ENCODE results near the gene C14orf119.

C14orf119 gene

GRCh38 chr14:23095196-23096108 is at the start of gene C14orf119:
C14orf119 (plus strand) TSS chr14:23095505; CDS start chr14:23097659, 2,154 bp downstream.
- DNase-seq: peak; percentile 94

GRCh38 chr14:23047034-23047634 is 48.2 kb upstream of the C14orf119 start:
- no peak for DNase-seq

- DNase-seq: no peak
Measured at GRCh38 chr14:23047751-23048693, 47.3 kb upstream of the C14orf119 start.

- no peak for DNase-seq
Measured at GRCh38 chr14:23049011-23049410, 46.3 kb upstream of the C14orf119 start.

GRCh38 chr14:23051141-23052057 is 43.9 kb upstream of the C14orf119 start:
- no peak for DNase-seq

GRCh38 chr14:23052182-23052623 is 43.1 kb upstream of the C14orf119 start:
- DNase-seq: no peak

- DNase-seq: no peak
Measured at GRCh38 chr14:23052671-23053070, 42.6 kb upstream of the C14orf119 start.

GRCh38 chr14:23053426-23053825 is 41.9 kb upstream of the C14orf119 start:
- no peak for DNase-seq

GRCh38 chr14:23054000-23054811 is 41.1 kb upstream of the C14orf119 start:
- no peak for DNase-seq

GRCh38 chr14:23055147-23055550 is 40.2 kb upstream of the C14orf119 start:
- no peak for DNase-seq

- no peak for DNase-seq
Measured at GRCh38 chr14:23055621-23056144, 39.6 kb upstream of the C14orf119 start.

- peak; percentile 84 for DNase-seq
Measured at GRCh38 chr14:23056145-23056955, 39.0 kb upstream of the C14orf119 start.

GRCh38 chr14:23056956-23057756 is 38.1 kb upstream of the C14orf119 start, which contains the start of gene CDH24:
CDH24 (minus strand) TSS chr14:23057520; CDS start chr14:23055733, 1,787 bp downstream.
- peak; percentile 83 for DNase-seq

GRCh38 chr14:23057757-23058653 is 37.3 kb upstream of the C14orf119 start:
- DNase-seq: peak; percentile 96

- DNase-seq: no peak
Measured at GRCh38 chr14:23058654-23059504, 36.4 kb upstream of the C14orf119 start.

GRCh38 chr14:23060536-23061260 is 34.6 kb upstream of the C14orf119 start:
- DNase-seq: no peak

All from activated CD8-positive, alpha-beta memory T cell treated with anti-CD3 and anti-CD28 coated beads for 24 hours (primary cell).